OCI-LY1 (cell line): Measurements from ENCODE around the gene GNPTAB.

Source experiments
- CTCF ChIP-seq: fragments of 200-600 bp; sonication (generic), shearing (Covaris generic); IDR thresholded peaks from 2 replicates; pipeline ENCODE4 v1.5.1; 2017; ENCODE audit warnings: mild to moderate bottlenecking, antibody characterized with exemption, low read length, moderate library complexity, mixed read lengths
- EZH2 ChIP-seq: fragments of 200-600 bp; sonication (generic), shearing (Covaris generic); IDR thresholded peaks from 2 replicates; pipeline ENCODE4 v1.8.0; 2017; ENCODE audit warnings: borderline replicate concordance, mixed run types, mild to moderate bottlenecking, antibody characterized with exemption, low read length, moderate library complexity, mixed read lengths

DNA sequence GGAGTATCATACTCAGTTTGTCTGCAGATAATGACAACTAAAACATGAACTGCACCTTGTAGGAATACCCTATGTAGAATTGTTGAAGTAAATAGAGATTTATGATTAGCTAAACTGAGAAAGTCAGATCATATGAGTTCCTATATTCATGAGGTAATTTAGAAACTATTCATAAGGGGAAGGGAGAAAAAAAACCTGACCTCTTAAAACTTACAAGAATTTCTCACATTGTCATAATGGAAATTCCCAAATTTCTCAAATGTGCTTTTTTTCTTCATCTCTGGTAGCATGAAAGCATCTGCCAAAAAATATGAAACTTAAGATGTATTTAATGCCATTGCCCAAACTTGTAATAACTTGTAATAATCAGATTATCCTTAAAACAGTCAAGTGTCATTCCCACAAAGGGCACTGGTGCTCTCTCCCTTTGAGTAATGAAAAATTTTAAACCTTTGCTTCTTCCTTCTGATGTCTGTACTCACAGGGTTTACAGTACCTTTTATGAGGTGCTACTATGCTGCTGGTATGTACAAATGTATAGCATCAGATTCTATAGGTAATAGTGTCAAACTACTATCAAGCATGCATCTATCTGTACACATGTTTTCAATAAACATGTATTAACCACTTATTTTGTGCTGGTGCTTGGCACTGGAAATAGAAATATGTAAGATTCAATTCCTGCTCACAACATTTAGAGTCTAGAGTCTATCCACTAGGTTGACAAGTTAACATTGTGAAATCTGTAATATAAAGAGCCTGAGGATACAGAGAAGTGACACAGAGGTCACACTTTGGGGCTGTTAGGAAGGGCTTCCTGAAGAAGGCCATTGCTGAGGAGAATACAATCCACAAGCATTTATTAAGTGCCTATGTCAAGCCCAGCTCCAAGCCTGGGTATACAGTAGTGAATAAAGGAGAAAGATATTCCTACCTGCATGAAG lies 29.2 kb upstream of the GNPTAB start:
- TF ChIP-seq CTCF (no peak), EZH2 (no peak)
